ENCODE data around the gene C3.
A peak's percentile ranks its signal among the peaks of the same experiment; 100 is the strongest.

The C3 gene

GRCh38 chr19:6721773-6722172, 1.3 kb upstream of the C3 start:
- Histone ChIP-seq H3K4me3 (ENCODE audit: low read depth in 1 of 5, low read length in 5 of 5) (no peak overlapping the region), H3K9me3 (ENCODE audit: control insufficient read depth in 5 of 5, low read length in 5 of 5) (no peaks in the 10 kb centered on the region), H3K36me3 (ENCODE audit: control insufficient read depth in 5 of 5, insufficient read depth in 5 of 5, low read length in 5 of 5) (peaks cover 0 to 15% (median 11%) of the 10 kb centered on the region in 5 donors), H3K9ac (ENCODE audit: low read length in 5 of 5) (no peak overlapping the region), H3K27ac (ENCODE audit: low read depth, low read length) (peak overlapping the region; percentile 35), H3K27me3 (ENCODE audit: control insufficient read depth in 5 of 5, insufficient read depth in 4 of 5, low read length in 5 of 5) (no peaks in the 10 kb centered on the region), H3K4me1 (ENCODE audit: control insufficient read depth in 5 of 5, insufficient read depth in 5 of 5, low read length in 5 of 5) (peaks cover 5 to 49% (median 47%) of the 10 kb centered on the region in 5 donors)

- peak overlapping the region in 1 of 5 donors; percentile 14 for H3K9ac ChIP-seq (ENCODE audit: low read length in 5 of 5)
- H3K27ac ChIP-seq (ENCODE audit: low read depth, low read length), result peak overlapping the region; percentile 79
- no peaks in the 10 kb centered on the region for H3K9me3 ChIP-seq (ENCODE audit: control insufficient read depth in 5 of 5, low read length in 5 of 5)
- H3K4me1 ChIP-seq (ENCODE audit: control insufficient read depth in 5 of 5, insufficient read depth in 5 of 5, low read length in 5 of 5), result peaks cover 5 to 49% (median 47%) of the 10 kb centered on the region in 5 donors
- H3K36me3 ChIP-seq (ENCODE audit: control insufficient read depth in 5 of 5, insufficient read depth in 5 of 5, low read length in 5 of 5), result peaks cover 0 to 16% (median 11%) of the 10 kb centered on the region in 5 donors
- H3K4me3 ChIP-seq (ENCODE audit: low read depth in 1 of 5, low read length in 5 of 5), result no peak overlapping the region
- H3K27me3 ChIP-seq (ENCODE audit: control insufficient read depth in 5 of 5, insufficient read depth in 4 of 5, low read length in 5 of 5), result no peaks in the 10 kb centered on the region
Observed at GRCh38 chr19:6721138-6721474, 656 bp upstream of the C3 start.

DNA sequence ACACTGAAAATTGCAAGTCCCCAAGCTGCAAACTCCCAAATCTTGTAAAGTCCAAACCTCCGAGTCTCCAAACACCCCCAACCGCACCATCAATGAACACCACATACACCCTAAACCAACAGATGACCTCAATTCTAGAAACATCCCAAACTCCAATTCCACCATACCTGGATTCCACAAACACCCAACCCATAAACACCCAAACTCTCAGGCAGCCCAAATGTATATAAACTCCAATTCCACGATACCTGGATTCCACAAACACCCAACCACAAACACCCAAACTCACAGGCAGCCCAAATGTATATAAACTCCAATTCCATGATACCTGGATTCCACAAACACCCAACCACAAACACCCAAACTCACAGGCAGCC, 470 bp downstream of the C3 start:
- H3K4me3 ChIP-seq (ENCODE audit: low read depth in 1 of 5, low read length in 5 of 5), result peak overlapping the region; percentile 33 to 73 (median 61)
- H3K9ac ChIP-seq (ENCODE audit: low read length in 5 of 5), result peak overlapping the region in 2 of 5 donors; percentile 2 to 47
- no peaks in the 10 kb centered on the region for H3K9me3 ChIP-seq (ENCODE audit: control insufficient read depth in 5 of 5, low read length in 5 of 5)
- no peaks in the 10 kb centered on the region for H3K27me3 ChIP-seq (ENCODE audit: control insufficient read depth in 5 of 5, insufficient read depth in 4 of 5, low read length in 5 of 5)
- H3K27ac ChIP-seq (ENCODE audit: low read depth, low read length), result peak overlapping the region; percentile 79
- peaks cover 5 to 49% (median 47%) of the 10 kb centered on the region in 5 donors for H3K4me1 ChIP-seq (ENCODE audit: control insufficient read depth in 5 of 5, insufficient read depth in 5 of 5, low read length in 5 of 5)
- H3K36me3 ChIP-seq (ENCODE audit: control insufficient read depth in 5 of 5, insufficient read depth in 5 of 5, low read length in 5 of 5), result peaks cover 0 to 16% (median 11%) of the 10 kb centered on the region in 5 donors

- Histone ChIP-seq H3K4me1 (ENCODE audit: control insufficient read depth in 5 of 5, insufficient read depth in 5 of 5, low read length in 5 of 5) (peaks cover 5 to 49% (median 45%) of the 10 kb centered on the region in 5 donors), H3K36me3 (ENCODE audit: control insufficient read depth in 5 of 5, insufficient read depth in 5 of 5, low read length in 5 of 5) (peaks cover 0 to 16% (median 11%) of the 10 kb centered on the region in 5 donors)
Observed at GRCh38 chr19:6719540-6719861, 949 bp downstream of the C3 start.

DNA sequence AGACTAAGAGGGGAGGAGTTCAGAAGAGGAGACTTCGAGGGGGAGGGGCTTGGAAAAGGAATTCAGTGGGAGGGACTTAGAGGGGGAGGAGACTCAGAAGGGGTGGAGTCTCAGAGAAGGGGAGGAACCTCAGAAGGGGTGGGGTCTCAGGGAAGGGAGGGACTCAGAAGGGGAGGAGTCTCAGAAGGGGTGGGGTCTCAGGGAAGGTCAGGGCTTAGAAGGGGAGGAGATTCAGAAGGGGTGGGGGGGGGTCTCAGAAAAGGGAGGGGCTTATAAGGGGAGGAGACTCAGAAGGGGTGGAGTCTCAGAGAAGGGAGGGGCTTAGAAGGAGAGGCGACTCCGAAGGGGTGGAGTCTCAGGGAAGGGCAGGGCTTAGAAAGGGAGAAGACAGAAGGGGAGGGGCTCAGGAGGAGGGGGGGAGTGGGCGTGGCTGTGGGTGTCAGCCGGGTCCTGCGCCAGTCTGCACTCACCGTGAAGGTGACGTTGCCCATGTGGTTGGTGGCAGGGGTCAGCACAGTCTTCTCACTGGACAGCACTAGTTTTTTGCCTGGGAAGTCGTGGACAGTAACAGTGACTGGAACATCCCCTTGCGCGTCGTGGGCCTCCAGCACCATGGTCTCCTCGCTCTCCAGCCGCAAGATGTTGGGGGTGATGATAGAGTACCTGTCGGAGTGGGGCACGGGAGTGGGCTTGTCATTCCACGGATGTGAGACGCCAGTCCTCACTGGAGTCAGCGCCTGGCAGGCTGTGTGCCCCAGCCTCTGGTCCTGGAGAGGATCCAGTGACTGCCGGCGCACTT, 1.5 kb downstream of the C3 start:
- no peaks in the 10 kb centered on the region for H3K9me3 ChIP-seq (ENCODE audit: control insufficient read depth in 5 of 5, low read length in 5 of 5)
- peak overlapping the region in 1 of 5 donors; percentile 2 for H3K9ac ChIP-seq (ENCODE audit: low read length in 5 of 5)
- peaks cover 0 to 16% (median 11%) of the 10 kb centered on the region in 5 donors for H3K36me3 ChIP-seq (ENCODE audit: control insufficient read depth in 5 of 5, insufficient read depth in 5 of 5, low read length in 5 of 5)
- peak overlapping the region; percentile 33 to 73 (median 61) for H3K4me3 ChIP-seq (ENCODE audit: low read depth in 1 of 5, low read length in 5 of 5)
- peak overlapping the region; percentile 57 for H3K27ac ChIP-seq (ENCODE audit: low read depth, low read length)
- H3K27me3 ChIP-seq (ENCODE audit: control insufficient read depth in 5 of 5, insufficient read depth in 4 of 5, low read length in 5 of 5), result no peaks in the 10 kb centered on the region
- peaks cover 5 to 48% (median 44%) of the 10 kb centered on the region in 5 donors for H3K4me1 ChIP-seq (ENCODE audit: control insufficient read depth in 5 of 5, insufficient read depth in 5 of 5, low read length in 5 of 5)

More at GRCh38 chr19:6719540-6719861, 949 bp downstream of the C3 start:
- Histone ChIP-seq H3K27ac (ENCODE audit: low read depth, low read length) (peak overlapping the region; percentile 57), H3K9ac (ENCODE audit: low read length in 5 of 5) (peak overlapping the region in 2 of 5 donors; percentile 2 to 39), H3K4me3 (ENCODE audit: low read depth in 1 of 5, low read length in 5 of 5) (peak overlapping the region; percentile 33 to 73 (median 61)), H3K27me3 (ENCODE audit: control insufficient read depth in 5 of 5, insufficient read depth in 4 of 5, low read length in 5 of 5) (no peaks in the 10 kb centered on the region), H3K9me3 (ENCODE audit: control insufficient read depth in 5 of 5, low read length in 5 of 5) (no peaks in the 10 kb centered on the region)

GRCh38 chr19:6718111-6718740, 2.2 kb downstream of the C3 start:
- H3K9ac ChIP-seq (ENCODE audit: low read length in 5 of 5), result no peak overlapping the region
- H3K27ac ChIP-seq (ENCODE audit: low read depth, low read length), result peak overlapping the region; percentile 10
- H3K4me1 ChIP-seq (ENCODE audit: control insufficient read depth in 5 of 5, insufficient read depth in 5 of 5, low read length in 5 of 5), result peaks cover 4 to 41% (median 38%) of the 10 kb centered on the region in 5 donors
- no peaks in the 10 kb centered on the region for H3K9me3 ChIP-seq (ENCODE audit: control insufficient read depth in 5 of 5, low read length in 5 of 5)
- H3K4me3 ChIP-seq (ENCODE audit: low read depth in 1 of 5, low read length in 5 of 5), result peak overlapping the region in 2 of 5 donors; percentile 6 to 22
- no peaks in the 10 kb centered on the region for H3K27me3 ChIP-seq (ENCODE audit: control insufficient read depth in 5 of 5, insufficient read depth in 4 of 5, low read length in 5 of 5)
- peaks cover 0 to 17% (median 12%) of the 10 kb centered on the region in 5 donors for H3K36me3 ChIP-seq (ENCODE audit: control insufficient read depth in 5 of 5, insufficient read depth in 5 of 5, low read length in 5 of 5)

DNA sequence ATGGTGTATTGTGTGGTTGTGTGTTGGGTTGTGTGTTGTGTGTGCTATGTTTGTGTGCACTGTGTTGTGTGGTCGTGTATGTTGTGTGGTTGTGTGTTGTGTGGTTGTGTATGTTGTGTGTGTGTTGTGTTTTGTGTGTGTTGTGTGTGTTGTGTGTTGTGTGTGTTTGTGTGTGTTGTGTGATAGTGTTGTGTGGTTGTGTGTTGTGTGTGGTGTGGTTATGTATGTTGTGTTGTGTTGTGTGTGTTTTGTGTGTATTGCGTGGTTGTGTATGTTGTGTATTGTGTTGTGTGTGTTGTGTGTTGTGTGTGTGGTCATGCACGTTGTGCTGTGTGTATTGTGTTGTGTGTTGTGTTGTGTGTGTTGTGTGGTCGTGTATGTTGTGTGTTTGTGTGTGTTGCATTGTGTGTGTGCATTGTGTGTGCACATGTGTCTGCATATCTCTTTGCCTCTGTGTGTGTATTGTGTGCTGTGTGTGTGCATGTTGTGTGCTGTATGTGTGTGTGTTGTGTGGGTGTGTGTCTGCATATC, 2.9 kb downstream of the C3 start:
- H3K4me3 ChIP-seq (ENCODE audit: low read depth in 1 of 5, low read length in 5 of 5), result no peak overlapping the region
- no peak overlapping the region for H3K9ac ChIP-seq (ENCODE audit: low read length in 5 of 5)
- no peak overlapping the region for H3K27ac ChIP-seq (ENCODE audit: low read depth, low read length)
- no peaks in the 10 kb centered on the region for H3K9me3 ChIP-seq (ENCODE audit: control insufficient read depth in 5 of 5, low read length in 5 of 5)
- H3K36me3 ChIP-seq (ENCODE audit: control insufficient read depth in 5 of 5, insufficient read depth in 5 of 5, low read length in 5 of 5), result peaks cover 0 to 22% (median 19%) of the 10 kb centered on the region in 5 donors
- H3K27me3 ChIP-seq (ENCODE audit: control insufficient read depth in 5 of 5, insufficient read depth in 4 of 5, low read length in 5 of 5), result no peaks in the 10 kb centered on the region
- H3K4me1 ChIP-seq (ENCODE audit: control insufficient read depth in 5 of 5, insufficient read depth in 5 of 5, low read length in 5 of 5), result peaks cover 2 to 34% (median 32%) of the 10 kb centered on the region in 5 donors

GRCh38 chr19:6717036-6717435, 3.4 kb downstream of the C3 start:
- H3K27ac ChIP-seq (ENCODE audit: low read depth, low read length), result no peak overlapping the region
- H3K36me3 ChIP-seq (ENCODE audit: control insufficient read depth in 5 of 5, insufficient read depth in 5 of 5, low read length in 5 of 5), result peaks cover 0 to 27% (median 23%) of the 10 kb centered on the region in 5 donors
- H3K27me3 ChIP-seq (ENCODE audit: control insufficient read depth in 5 of 5, insufficient read depth in 4 of 5, low read length in 5 of 5), result no peaks in the 10 kb centered on the region
- H3K4me1 ChIP-seq (ENCODE audit: control insufficient read depth in 5 of 5, insufficient read depth in 5 of 5, low read length in 5 of 5), result peaks cover 2 to 29% (median 29%) of the 10 kb centered on the region in 5 donors
- no peak overlapping the region for H3K4me3 ChIP-seq (ENCODE audit: low read depth in 1 of 5, low read length in 5 of 5)
- no peak overlapping the region for H3K9ac ChIP-seq (ENCODE audit: low read length in 5 of 5)
- no peaks in the 10 kb centered on the region for H3K9me3 ChIP-seq (ENCODE audit: control insufficient read depth in 5 of 5, low read length in 5 of 5)

DNA sequence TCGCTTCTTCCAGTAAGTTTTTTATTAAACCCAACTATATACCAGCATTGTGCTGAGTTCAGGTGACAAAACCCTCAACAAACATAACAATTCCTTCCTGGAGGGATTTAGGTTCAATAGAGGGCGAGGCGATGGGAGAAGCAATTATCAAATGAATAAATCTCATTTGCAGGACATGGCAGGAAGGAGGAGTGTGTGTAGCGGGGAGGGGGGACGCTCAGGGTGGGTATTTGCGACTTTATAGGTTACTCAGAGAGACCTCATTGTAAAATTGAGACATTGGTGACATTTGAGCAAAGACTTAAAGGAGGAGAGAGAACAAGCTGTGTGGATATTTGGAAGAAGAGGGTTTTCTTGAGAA, 3.9 kb downstream of the C3 start:
- H3K27ac ChIP-seq (ENCODE audit: low read depth, low read length), result no peak overlapping the region
- peaks cover 0 to 2% (median 0%) of the 10 kb centered on the region in 5 donors for H3K27me3 ChIP-seq (ENCODE audit: control insufficient read depth in 5 of 5, insufficient read depth in 4 of 5, low read length in 5 of 5)
- H3K9me3 ChIP-seq (ENCODE audit: control insufficient read depth in 5 of 5, low read length in 5 of 5), result no peaks in the 10 kb centered on the region
- H3K4me3 ChIP-seq (ENCODE audit: low read depth in 1 of 5, low read length in 5 of 5), result no peak overlapping the region
- H3K4me1 ChIP-seq (ENCODE audit: control insufficient read depth in 5 of 5, insufficient read depth in 5 of 5, low read length in 5 of 5), result peaks cover 2 to 26% (median 26%) of the 10 kb centered on the region in 5 donors
- no peak overlapping the region for H3K9ac ChIP-seq (ENCODE audit: low read length in 5 of 5)
- peaks cover 0 to 31% (median 27%) of the 10 kb centered on the region in 5 donors for H3K36me3 ChIP-seq (ENCODE audit: control insufficient read depth in 5 of 5, insufficient read depth in 5 of 5, low read length in 5 of 5)
